HG03108 (cell line): ENCODE measurements around the gene ZG16B.

Experiments
- ATAC-seq: cut with Tn5 transposase; IDR thresholded peaks from one replicate; pipeline ENCODE4 v1.9.1; 2021; ENCODE audit warnings: moderate library complexity; ENCODE audit not compliant: unreplicated experiment

Gene ZG16B

DNA sequence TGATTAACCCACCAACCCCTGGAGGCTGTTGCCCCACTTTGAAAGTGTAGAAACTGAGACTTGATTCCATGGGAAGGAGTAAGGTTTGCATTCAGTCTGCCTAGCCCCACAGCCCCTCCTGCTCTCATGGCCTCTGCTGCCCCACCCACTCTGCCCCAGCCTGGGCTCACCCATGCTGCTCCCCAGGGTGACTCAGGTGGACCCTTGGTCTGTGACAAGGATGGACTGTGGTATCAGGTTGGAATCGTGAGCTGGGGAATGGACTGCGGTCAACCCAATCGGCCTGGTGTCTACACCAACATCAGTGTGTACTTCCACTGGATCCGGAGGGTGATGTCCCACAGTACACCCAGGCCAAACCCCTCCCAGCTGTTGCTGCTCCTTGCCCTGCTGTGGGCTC, 25.4 kb upstream of the ZG16B start:
- no peak for ATAC-seq

DNA sequence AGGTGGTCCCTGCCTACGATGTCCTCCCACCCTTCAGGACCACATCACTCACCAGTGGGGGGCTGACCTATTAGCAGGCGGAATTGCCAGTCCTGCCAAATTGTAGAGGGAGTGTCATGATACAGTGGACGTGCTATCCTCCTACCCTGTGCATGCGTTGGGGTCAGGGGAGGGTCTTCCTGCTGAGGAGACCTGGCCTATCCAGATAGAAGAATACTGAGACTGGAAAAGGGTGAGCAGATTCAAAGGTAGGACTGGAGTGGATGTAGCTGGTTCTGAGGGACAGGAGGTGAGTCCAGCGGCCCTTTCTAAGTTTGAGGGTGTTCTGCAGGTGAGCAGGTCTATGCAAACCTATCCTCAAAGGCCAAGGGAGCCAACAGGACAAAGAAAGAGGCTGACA, 23.8 kb upstream of the ZG16B start:
- no peak for ATAC-seq

DNA sequence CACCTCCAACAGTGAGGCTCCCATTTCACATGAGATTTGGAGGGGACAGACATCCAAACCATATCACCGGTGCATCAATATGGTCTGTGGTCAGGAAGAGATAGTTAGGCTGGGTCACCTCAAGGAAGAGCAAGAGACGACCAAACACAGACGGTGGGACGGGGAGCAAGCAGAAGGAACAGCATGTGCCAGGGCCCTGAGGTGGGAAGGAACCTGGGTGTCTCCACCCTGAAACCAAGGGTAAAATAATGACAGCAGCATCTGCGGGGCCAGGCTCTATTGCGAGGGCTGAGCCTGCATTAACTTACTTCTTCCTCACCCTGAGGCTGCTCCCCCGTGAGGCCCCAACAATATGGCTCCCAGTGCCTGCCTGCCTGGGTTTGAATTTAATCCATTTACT, 21.9 kb upstream of the ZG16B start:
- no peak for ATAC-seq

DNA sequence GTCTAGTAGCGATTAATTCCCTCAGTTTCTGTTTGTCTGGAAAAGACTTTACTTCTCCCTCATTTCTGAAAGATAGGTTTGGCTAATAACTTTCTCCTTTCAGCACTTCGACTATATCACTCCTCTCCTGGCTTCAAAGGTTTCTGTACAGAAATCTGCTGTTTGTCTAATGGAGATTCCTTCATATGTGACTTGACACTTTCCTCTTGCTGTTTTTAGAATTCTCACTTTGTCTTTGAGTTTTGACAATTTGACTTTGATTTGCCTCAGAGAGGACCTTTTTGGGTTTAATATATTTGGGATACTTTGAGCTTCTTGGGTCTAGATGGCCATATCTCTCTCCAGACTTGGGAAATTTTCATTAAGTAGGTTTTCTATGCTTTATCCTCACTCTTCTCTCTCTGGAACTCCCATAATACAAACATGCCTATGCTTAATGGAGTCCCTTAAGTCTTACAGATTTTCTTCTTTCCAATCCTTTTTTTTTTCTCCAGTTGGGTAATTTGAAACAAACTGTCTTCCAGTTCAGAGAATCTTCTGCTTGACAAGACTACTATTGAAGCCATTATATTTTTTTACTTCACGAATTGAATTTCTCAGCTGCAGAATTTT, 20.8 kb upstream of the ZG16B start:
- no peak for ATAC-seq

DNA sequence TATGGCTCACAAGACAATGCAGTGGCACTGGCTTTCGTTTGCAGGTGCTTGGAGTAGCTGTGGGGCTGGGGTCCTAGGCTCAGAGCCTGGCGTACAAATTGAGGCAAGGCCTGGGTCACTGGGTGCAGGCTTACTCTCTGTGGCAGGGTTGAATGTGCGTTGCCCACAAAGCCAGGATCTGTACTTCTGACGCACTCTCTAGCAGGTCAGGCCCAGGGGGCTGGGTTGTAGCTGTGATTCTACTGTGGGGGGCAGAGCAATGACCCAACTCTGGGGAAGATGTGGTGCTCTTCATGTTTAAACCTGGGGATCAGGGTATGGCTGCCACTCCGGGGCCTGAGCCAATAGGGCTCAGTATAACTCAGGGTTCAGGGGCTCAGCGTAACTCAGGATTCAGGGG, 19.5 kb upstream of the ZG16B start:
- ATAC-seq = no peak

DNA sequence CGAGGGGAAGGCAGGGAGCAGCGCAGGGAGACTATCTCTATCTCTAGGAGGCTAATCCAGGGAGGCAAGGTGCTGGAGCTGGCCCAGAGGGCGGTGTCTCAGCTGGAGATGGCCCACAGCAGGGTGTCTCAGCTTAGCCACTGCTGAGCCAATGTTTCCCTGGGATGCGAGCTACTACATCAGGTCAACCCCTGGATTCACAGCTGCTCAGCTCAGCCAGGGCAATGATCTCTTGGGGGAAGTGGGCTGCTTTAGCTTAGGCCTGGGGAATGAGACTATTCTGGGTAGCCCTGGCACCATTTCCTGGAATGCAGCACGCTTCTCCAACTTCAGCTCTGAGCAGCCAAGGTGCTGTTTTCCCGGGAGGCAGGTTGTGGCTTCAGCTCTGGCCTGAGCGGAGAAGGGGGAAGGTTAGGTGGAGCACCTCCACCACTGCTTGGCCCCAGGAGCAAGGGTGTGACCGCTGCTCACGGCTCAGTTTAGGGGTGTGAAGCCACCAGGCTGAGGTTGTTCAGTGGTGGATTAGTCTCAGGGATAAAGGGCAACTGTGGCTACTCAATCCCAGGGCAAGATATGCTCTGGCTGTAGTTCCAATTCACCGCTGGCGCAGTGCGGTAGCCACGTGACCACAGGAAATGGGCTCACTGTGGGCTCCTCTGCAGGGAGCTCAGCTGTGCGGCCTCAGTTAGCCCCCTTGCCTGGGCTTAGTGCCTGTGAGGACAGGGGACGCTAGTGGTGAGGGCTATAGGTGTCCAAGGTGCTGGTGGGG, 18.2 kb upstream of the ZG16B start:
- ATAC-seq = no peak

DNA sequence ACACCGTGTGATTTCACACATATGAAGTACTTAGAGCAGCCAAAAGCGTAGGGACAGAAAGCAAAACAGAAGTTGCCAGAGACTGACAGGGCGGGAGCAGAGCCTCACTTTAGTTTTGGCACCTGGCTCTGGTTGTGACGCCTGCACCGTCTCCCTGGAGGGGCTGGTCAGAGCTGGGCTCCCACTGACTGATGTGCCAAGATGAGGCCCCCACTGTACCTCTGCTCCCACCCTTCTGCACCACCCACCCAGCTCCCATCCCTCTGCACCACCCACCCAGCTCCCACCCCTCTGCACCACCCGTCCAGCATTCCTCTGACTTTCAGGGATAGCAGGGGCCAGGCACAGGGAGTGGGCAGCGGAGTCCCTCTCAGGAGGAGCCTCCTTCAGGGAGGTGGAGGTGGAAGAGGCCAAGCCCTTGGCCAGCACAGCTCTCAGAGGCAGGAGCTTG, 16.3 kb upstream of the ZG16B start:
- ATAC-seq = no peak

DNA sequence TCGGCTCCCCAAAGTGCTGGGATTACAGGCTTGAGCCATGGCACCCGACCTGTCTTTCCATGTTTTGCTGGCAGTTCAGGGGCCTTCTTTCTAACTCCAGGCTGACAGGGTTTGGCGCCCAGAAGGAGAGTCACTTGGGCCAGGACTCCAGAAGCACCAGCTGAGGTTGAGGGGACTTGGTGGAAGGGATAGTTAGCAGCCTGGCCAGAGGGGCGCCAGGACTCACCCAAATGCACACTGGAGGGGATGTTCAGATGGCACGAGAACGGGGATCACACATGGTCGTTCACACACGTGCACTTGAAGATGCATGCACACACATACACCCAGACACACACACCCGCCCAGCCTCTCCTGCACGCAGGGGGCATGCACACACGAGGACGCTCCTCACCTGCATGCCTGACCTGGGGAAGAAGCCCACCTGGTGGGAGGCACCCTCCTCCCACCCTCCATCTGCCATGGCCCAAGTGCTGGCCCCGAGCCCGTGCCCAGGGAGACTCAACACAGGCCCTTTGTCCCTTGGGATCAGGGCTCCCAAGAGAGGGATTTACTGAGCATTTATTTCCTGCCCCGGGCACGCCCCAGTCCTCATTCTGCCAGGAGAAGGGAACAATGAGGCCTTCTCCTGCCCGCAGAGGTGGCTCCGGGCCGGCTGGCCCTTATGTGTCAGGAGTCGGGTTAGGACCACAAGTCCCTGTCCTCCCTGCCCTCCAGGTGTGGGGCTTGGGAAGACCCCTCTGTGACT, 15.4 kb upstream of the ZG16B start:
- ATAC-seq = no peak

DNA sequence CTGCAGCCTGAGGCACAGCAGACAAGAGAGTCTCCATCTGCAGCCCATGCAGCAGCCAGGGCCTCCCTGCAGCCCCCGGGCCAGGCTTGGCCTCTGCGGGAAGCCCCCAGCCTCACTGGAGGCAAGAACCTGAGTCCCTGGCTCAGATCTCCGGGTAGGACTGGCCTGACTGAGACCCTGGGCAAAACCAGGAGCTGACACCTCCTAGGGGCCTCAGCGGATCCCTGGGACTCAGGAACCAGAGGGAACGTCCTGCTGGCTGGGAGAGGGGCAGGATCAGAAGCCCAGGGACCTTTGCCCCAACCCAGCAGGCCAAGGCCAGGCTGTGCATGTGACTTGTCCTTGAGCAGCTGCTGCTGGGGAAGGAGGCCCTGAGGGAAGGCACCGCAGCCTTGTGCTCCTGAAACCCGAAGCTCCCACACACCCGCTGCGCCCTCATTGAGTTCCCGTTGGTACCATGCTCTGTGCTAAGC, 14.8 kb upstream of the ZG16B start:
- ATAC-seq = no peak

DNA sequence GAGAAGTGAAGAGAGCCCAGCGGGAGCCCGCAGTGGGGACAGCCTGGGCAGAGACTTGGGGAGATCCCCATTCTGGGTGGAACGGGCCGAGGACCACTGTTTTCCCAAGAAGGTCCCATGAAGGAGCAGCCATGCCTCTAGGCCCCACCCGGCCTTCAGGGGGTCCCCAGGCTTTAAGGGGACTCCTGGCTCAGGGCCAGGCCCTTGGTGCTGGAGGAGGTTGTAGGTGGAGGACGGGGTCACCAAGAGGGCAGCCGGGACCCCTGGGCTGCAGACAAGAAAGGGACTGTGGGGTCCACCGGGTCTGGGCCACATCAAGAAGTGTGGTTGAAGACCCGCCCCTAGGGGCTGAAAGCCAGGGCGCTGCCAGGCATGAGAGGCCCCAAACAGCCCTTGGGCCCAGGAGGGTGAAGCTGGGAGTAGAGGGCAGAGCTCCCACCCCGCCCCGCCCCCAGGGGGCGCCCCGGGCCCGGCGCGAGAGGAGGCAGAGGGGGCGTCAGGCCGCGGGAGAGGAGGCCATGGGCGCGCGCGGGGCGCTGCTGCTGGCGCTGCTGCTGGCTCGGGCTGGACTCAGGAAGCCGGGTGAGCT, 13.3 kb upstream of the ZG16B start, which contains the start of gene PRSS21:
Gene PRSS21 (plus strand): TSS at position 487 of the 589 bp plus-strand sequence. CDS start 32 bp downstream, at position 519.
- no peak for ATAC-seq

DNA sequence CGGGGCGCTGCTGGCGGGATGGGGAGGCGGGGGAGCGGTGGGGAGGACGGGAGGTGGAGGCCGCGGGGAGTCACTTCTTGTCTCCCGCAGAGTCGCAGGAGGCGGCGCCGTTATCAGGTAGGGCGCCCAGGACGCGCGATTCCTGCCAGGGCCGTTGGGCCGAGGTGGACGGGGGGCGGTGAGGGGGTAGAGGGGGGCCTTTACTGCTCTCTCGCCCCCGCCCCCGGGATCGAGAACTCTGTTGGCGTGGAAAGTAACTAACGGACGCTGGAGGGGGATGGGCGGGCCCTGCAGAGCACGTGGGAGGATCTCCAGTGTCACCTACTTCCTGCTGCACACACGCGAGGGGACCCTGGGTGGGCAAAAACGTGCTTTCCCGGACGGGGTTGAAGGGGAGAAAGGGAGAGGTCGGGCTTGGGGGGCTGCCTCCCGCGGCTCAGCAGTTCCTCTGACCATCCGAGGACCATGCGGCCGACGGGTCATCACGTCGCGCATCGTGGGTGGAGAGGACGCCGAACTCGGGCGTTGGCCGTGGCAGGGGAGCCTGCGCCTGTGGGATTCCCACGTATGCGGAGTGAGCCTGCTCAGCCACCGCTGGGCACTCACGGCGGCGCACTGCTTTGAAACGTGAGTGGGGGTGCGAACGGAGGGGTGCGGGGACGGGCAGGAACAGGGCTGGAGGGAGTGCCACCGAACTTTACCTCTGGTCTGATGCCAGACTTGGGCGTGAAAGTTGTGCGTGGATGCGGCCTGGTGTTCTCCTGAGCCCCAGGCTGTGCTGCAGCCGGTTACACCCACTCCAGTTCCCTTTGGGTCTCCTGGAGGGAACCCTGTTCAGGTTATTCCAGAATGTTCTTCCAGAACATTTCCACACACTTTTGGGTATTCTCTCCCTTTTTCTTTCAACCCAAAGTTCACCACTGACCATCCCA, 12.5 kb upstream of the ZG16B start:
- ATAC-seq = no peak

DNA sequence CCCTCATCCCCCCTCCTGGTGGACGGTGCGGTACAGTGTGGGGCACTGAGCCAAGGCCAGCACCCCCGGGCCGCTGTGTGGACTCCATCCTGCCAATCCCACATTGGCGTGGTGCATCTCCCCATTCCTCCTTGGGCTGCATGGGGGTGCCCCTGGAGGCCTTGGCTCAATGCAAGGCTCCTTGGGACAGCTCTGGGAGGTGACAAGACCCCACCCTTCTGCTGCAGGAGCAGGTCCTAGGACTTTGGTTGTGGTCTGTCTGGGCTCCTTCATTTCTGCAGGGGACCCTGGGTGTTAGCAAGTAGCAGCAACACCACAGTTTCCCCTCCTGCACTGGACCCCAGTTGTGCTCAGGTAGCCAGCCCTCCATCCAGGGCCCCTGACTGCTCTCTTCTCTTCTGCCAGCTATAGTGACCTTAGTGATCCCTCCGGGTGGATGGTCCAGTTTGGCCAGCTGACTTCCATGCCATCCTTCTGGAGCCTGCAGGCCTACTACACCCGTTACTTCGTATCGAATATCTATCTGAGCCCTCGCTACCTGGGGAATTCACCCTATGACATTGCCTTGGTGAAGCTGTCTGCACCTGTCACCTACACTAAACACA, 11.7 kb upstream of the ZG16B start:
- ATAC-seq = no peak

DNA sequence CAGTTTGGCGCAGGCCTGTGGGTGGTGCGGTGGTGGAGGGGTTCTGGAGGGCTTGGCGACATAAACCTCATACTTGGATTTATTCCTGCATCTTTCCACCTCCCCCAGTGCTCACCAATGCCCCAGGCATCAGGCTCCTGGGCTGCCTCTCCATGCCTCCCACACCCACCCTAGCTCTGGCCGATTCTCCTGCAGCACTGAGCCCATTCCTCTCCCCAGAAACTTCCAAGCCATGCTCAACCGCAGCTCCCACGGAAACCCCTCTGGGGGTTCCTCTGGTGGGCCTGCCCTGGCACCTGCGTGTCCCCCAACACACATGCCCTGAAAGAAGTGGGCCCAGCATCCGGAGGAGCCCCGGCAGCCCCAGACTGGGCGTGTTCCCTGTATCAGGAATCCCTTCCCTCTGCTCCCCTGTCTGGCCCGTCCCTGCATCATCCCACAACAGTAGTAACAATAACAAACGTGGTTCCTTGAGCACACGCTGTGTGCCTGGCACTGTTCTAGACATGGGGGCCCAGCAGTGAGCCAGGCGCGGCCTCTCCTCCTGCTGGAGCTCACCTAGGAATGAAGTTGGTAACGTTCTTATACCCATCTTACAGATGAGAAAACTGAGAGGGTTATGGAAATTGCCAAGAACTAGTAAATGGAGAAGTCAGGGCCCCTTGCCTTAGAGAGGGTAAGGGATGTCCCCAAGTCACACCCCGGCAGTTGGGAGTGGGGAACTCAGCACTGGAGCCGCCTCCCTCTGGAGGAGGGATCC, 10.7 kb upstream of the ZG16B start:
- ATAC-seq = no peak

DNA sequence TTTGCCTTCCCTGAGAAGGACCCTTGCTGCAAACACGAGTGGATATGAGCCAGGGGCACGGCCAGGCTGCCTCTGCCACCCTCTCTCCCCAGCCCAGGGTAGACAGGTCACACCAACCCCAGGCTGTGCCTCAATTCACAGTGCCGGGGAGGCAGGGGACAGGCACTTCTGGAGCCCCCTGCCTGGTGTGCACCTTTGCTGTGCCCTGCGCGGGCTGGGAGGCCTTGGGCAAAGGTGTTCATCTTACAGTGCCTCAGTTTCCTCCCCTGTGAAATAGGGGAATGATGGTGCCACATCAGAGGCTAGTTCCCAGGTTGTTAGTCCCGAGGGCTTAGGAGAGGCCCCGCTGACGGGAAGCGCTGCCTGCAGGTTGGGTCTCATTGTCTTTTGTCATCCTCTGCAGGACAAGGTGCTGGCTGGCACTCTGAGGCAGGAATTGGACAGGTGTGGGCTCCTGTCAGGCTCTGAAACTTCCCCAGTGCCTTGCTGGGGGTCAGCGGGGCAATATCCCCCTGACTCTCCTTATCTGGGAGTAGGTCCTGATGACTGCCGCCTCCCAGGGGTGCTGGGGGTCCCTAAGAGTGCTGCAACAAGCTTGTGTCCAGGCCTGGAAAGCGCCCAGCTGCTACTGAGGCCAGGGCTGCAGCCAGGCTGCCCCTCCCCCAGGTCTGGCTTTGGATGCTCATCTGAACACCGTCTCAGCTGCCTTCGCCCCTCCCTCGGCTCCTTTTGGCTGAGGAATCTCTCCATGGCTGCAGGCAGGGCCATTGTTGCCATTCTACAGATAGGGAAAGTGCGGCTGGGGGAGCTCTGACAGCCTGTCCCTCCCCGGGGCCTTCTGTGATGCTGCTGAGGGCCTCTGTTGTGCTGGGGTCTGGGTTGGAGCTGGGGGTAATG, 9.9 kb upstream of the ZG16B start:
- no peak for ATAC-seq

DNA sequence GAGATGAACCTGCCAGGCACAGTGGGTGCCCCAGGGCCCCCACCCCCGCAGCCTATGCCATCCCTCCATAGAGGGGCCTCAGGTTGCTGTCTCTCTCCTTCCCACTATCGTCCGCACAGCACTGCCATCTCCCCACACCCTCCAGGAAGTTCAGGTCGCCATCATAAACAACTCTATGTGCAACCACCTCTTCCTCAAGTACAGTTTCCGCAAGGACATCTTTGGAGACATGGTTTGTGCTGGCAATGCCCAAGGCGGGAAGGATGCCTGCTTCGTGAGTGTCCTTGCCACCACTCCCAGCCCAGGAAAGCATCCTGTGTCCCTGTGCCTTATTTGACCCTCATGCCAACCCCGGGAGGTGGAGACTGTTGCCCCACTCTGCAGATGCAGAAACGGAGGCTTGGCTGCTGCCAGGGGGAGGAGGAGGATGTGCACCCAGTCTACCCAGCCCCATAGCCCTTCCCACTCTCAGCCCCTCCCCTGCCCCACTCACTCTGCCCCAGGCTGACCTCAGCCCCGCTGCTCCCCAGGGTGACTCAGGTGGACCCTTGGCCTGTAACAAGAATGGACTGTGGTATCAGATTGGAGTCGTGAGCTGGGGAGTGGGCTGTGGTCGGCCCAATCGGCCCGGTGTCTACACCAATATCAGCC, 9.1 kb upstream of the ZG16B start:
- no peak for ATAC-seq

DNA sequence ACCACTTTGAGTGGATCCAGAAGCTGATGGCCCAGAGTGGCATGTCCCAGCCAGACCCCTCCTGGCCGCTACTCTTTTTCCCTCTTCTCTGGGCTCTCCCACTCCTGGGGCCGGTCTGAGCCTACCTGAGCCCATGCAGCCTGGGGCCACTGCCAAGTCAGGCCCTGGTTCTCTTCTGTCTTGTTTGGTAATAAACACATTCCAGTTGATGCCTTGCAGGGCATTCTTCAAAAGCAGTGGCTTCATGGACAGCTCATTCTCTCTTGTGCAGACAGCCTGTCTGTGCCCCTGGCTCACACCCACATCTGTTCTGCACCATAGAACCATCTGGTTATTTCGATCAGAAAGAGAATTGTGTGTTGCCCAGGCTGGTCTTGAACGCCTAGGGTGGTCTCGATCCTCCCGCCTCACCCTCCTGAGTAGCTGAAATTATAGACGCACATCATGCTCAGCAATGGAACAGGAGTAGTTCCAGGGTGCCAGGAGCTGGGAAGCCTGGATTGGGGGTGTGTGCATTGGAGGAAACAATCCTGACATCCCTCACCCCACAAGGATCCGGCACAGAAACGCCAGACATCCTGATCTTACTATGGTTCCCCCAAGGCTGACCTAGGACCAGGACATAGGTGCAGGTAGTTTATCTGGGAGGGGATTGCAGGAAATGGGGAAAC, 8.5 kb upstream of the ZG16B start:
- no peak for ATAC-seq

DNA sequence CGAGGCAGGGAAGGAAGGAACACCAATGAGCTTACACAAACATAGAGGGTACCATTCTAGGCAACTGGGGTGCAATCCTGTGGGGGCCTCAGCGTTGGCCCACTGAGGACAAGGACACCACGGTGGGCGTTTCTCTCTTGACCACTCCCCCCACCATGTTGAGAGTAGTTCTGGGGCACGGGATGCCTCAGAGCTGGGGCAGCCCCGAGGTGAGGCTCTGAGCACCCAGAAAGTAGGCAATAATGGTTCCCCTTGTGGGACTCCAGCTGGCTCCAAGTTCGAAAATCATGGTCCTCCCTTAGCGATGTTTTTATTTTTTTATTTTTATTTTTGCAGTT, 8.0 kb upstream of the ZG16B start:
- ATAC-seq = no peak
